Stimulated activated effector memory CD8-positive, alpha-beta T cell treated with anti-CD3 and anti-CD28 coated beads, Interleukin-12 subunit alpha, Interleukin-12 subunit beta, amount 100 ng/mL, for 72 hours (primary cell): ENCODE measurements around the gene C14orf132.

Source experiments
- ATAC-seq: fragments of 150-1000 bp; cut with Tn5 transposase; 2 replicates; pipeline ENCODE4 v1.10.0; 2021
- DNase-seq, 2 donors: peaks; one replicate each; pipeline ENCODE4 v3.0.0; 2021 to 2022; ENCODE audit warnings: low spot score in 2 of 2
- H3K27ac Mint-ChIP-seq: one replicate; pipeline ENCODE4 v1.8.0; 2022; ENCODE audit warnings: mild to moderate bottlenecking, mixed read lengths
- H3K36me3 Mint-ChIP-seq: one replicate; pipeline ENCODE4 v1.8.0; 2022; ENCODE audit warnings: mild to moderate bottlenecking, mixed read lengths
- H3K4me1 Mint-ChIP-seq: one replicate; pipeline ENCODE4 v1.8.0; 2022; ENCODE audit warnings: mixed read lengths
- H3K4me3 Mint-ChIP-seq: one replicate; pipeline ENCODE4 v1.8.0; 2022; ENCODE audit warnings: mild to moderate bottlenecking, mixed read lengths
- H3K9me3 Mint-ChIP-seq: one replicate; pipeline ENCODE4 v1.8.0; 2022; ENCODE audit warnings: mixed read lengths

Gene C14orf132

GRCh38 chr14:96052541-96053247 is 13.5 kb downstream of the C14orf132 start:
- ATAC-seq (no peak), DNase-seq (no peak)
- Mint-ChIP-seq H3K27ac (no peak overlapping the region), H3K4me1 (no peaks in the 10 kb centered on the region), H3K4me3 (no peak overlapping the region), H3K36me3 (no peaks in the 10 kb centered on the region), H3K9me3 (no peaks in the 10 kb centered on the region)

- Mint-ChIP-seq H3K27ac (no peak overlapping the region), H3K36me3 (no peaks in the 10 kb centered on the region), H3K9me3 (no peaks in the 10 kb centered on the region), H3K4me1 (no peaks in the 10 kb centered on the region), H3K4me3 (no peak overlapping the region)
- DNase-seq: no peak
- ATAC-seq: no peak
Measured at GRCh38 chr14:96053248-96053599, 14.1 kb downstream of the C14orf132 start.

- ATAC-seq (no peak), DNase-seq (no peak)
- Mint-ChIP-seq H3K4me3 (no peak overlapping the region), H3K4me1 (no peaks in the 10 kb centered on the region), H3K36me3 (no peaks in the 10 kb centered on the region), H3K9me3 (no peaks in the 10 kb centered on the region), H3K27ac (no peak overlapping the region)
Measured at GRCh38 chr14:96053600-96054381, 14.6 kb downstream of the C14orf132 start.

GRCh38 chr14:96054661-96055060 is 15.5 kb downstream of the C14orf132 start:
- H3K27ac Mint-ChIP-seq: no peak overlapping the region
- ATAC-seq (no peak), DNase-seq (no peak)
- H3K36me3 Mint-ChIP-seq: no peaks in the 10 kb centered on the region
- H3K4me3 Mint-ChIP-seq: no peak overlapping the region
- no peaks in the 10 kb centered on the region for H3K4me1 Mint-ChIP-seq
- no peaks in the 10 kb centered on the region for H3K9me3 Mint-ChIP-seq

- H3K9me3 Mint-ChIP-seq: no peaks in the 10 kb centered on the region
- DNase-seq: no peak
- no peak overlapping the region for H3K27ac Mint-ChIP-seq
- no peak overlapping the region for H3K4me3 Mint-ChIP-seq
- H3K4me1 Mint-ChIP-seq: no peaks in the 10 kb centered on the region
- no peaks in the 10 kb centered on the region for H3K36me3 Mint-ChIP-seq
- ATAC-seq: no peak
Measured at GRCh38 chr14:96055065-96055752, 16.0 kb downstream of the C14orf132 start.

GRCh38 chr14:96055753-96056508 is 16.8 kb downstream of the C14orf132 start:
- DNase-seq (no peak), ATAC-seq (no peak)
- H3K4me1 Mint-ChIP-seq: no peaks in the 10 kb centered on the region

GRCh38 chr14:96056509-96057422 is 17.6 kb downstream of the C14orf132 start:
- no peak for DNase-seq
- no peaks in the 10 kb centered on the region for H3K36me3 Mint-ChIP-seq

More at GRCh38 chr14:96055753-96056508, 16.8 kb downstream of the C14orf132 start:
- no peaks in the 10 kb centered on the region for H3K9me3 Mint-ChIP-seq
- no peak overlapping the region for H3K4me3 Mint-ChIP-seq
- H3K27ac Mint-ChIP-seq: no peak overlapping the region
- no peaks in the 10 kb centered on the region for H3K36me3 Mint-ChIP-seq

GRCh38 chr14:96057738-96058137 is 18.6 kb downstream of the C14orf132 start:
- ATAC-seq (no peak), DNase-seq (no peak)
- Mint-ChIP-seq H3K9me3 (no peaks in the 10 kb centered on the region), H3K36me3 (no peaks in the 10 kb centered on the region), H3K4me1 (no peaks in the 10 kb centered on the region), H3K4me3 (no peak overlapping the region), H3K27ac (no peak overlapping the region)

More at GRCh38 chr14:96056509-96057422, 17.6 kb downstream of the C14orf132 start:
- H3K4me1 Mint-ChIP-seq: no peaks in the 10 kb centered on the region
- H3K4me3 Mint-ChIP-seq: no peak overlapping the region
- ATAC-seq: no peak
- H3K9me3 Mint-ChIP-seq: no peaks in the 10 kb centered on the region
- no peak overlapping the region for H3K27ac Mint-ChIP-seq

GRCh38 chr14:96058576-96059200 is 19.5 kb downstream of the C14orf132 start:
- no peaks in the 10 kb centered on the region for H3K9me3 Mint-ChIP-seq
- no peaks in the 10 kb centered on the region for H3K4me1 Mint-ChIP-seq
- H3K4me3 Mint-ChIP-seq: no peak overlapping the region
- H3K36me3 Mint-ChIP-seq: no peaks in the 10 kb centered on the region
- ATAC-seq: no peak
- no peak for DNase-seq
- no peak overlapping the region for H3K27ac Mint-ChIP-seq

- Mint-ChIP-seq H3K9me3 (no peaks in the 10 kb centered on the region), H3K4me3 (no peak overlapping the region), H3K27ac (no peak overlapping the region), H3K4me1 (no peaks in the 10 kb centered on the region), H3K36me3 (no peaks in the 10 kb centered on the region)
- no peak for ATAC-seq
- no peak for DNase-seq
Measured at GRCh38 chr14:96059519-96060135, 20.5 kb downstream of the C14orf132 start.

- no peaks in the 10 kb centered on the region for H3K36me3 Mint-ChIP-seq
- ATAC-seq (no peak), DNase-seq (no peak)
- no peak overlapping the region for H3K27ac Mint-ChIP-seq
- H3K9me3 Mint-ChIP-seq: no peaks in the 10 kb centered on the region
- no peak overlapping the region for H3K4me3 Mint-ChIP-seq
- H3K4me1 Mint-ChIP-seq: no peaks in the 10 kb centered on the region
Measured at GRCh38 chr14:96060186-96060933, 21.2 kb downstream of the C14orf132 start.

- Mint-ChIP-seq H3K4me1 (no peaks in the 10 kb centered on the region), H3K4me3 (no peak overlapping the region), H3K9me3 (no peaks in the 10 kb centered on the region), H3K27ac (no peak overlapping the region), H3K36me3 (no peaks in the 10 kb centered on the region)
- DNase-seq (no peak), ATAC-seq (no peak)
Measured at GRCh38 chr14:96062010-96062409, 22.8 kb downstream of the C14orf132 start.

GRCh38 chr14:96062506-96062905 is 23.3 kb downstream of the C14orf132 start:
- H3K4me1 Mint-ChIP-seq: no peaks in the 10 kb centered on the region
- no peak for ATAC-seq
- no peaks in the 10 kb centered on the region for H3K9me3 Mint-ChIP-seq
- H3K4me3 Mint-ChIP-seq: no peak overlapping the region
- DNase-seq: no peak
- H3K36me3 Mint-ChIP-seq: no peaks in the 10 kb centered on the region
- H3K27ac Mint-ChIP-seq: no peak overlapping the region
